ENCODE measurements around the gene BACH2. TPM values are rescaled to one million over a fixed set of nuclear protein-coding genes. Genes with fewer than 3 reads are reported as not detected.

BACH2 gene
- total RNA-seq, 1 donor from 2014 or later: 7.8 TPM

DNA sequence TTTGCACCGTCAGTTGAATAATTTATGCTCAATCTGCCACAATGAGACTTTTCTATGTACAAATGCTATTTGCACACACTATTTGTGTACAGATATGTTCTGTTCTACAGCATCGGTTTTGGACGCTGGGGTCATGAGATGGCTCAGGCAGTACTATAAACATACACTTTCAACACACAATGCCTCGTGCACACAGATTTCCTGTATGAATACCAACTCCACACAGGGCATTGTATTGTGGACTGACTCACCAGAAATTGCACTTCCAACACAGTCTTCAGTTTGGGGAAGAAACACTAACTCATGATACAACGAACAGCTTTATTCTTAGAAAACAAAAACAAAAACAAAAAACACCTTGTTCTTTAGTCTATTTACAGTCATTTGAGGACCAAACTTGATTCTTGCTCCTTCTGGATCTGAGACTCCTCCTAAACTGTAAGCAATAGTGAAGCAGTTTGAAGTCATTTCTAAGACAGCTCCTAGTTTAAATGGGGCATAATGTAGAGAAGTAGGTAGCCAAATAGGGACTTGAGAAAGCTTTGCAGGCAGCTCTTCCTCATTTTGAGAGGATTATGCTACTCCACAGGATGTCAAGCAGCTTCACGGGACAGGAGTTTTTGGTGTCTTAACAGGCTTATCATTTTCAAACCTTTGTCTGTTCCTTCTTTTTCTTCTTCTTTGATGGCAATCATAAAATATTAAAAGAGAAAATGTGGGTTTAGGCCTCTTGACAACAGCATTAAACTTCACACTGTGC lies 368.7 kb downstream of the BACH2 start:
- DNase-seq (ENCODE audit: low spot score): no peak
- H3K4me1 Mint-ChIP-seq (ENCODE audit: low read depth): no peaks in the 10 kb centered on the region
- H3K9me3 Mint-ChIP-seq (ENCODE audit: low read depth): no peaks in the 10 kb centered on the region
- H3K36me3 Mint-ChIP-seq (ENCODE audit: low read depth): peaks cover 5% of the 10 kb centered on the region
- TF ChIP-seq, protein P1, sequence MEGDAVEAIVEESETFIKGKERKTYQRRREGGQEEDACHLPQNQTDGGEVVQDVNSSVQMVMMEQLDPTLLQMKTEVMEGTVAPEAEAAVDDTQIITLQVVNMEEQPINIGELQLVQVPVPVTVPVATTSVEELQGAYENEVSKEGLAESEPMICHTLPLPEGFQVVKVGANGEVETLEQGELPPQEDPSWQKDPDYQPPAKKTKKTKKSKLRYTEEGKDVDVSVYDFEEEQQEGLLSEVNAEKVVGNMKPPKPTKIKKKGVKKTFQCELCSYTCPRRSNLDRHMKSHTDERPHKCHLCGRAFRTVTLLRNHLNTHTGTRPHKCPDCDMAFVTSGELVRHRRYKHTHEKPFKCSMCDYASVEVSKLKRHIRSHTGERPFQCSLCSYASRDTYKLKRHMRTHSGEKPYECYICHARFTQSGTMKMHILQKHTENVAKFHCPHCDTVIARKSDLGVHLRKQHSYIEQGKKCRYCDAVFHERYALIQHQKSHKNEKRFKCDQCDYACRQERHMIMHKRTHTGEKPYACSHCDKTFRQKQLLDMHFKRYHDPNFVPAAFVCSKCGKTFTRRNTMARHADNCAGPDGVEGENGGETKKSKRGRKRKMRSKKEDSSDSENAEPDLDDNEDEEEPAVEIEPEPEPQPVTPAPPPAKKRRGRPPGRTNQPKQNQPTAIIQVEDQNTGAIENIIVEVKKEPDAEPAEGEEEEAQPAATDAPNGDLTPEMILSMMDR (IDR thresholded peaks at IDR 0.05): no peak
- no peak overlapping the region for H3K27ac Mint-ChIP-seq (ENCODE audit: unreplicated experiment)
- H3K27me3 Mint-ChIP-seq (ENCODE audit: low read depth): no peaks in the 10 kb centered on the region
- H3K4me3 Mint-ChIP-seq (ENCODE audit: unreplicated experiment): no peak overlapping the region

DNA sequence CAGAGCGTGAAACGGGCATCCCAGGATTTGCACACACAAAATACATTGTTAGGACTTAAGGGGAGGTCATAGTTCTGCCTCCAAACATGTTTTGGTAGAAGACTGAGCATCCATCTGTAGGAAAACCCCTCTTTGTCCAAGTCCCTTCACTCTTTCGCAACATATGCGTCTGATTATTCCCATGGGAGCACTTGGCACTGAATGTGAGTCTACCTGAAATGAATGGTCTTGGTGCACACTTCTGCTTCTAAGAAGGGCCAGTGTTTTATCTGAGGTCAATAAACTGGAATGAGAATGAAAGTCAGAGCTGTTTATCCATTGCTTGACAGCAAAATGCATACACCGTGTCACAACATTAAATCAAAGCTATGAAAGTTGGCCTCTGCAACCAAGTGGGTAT lies 369.4 kb downstream of the BACH2 start:
- no peak for DNase-seq (ENCODE audit: low spot score)
- Mint-ChIP-seq H3K27ac (ENCODE audit: unreplicated experiment) (no peak overlapping the region), H3K4me3 (ENCODE audit: unreplicated experiment) (no peak overlapping the region), H3K4me1 (ENCODE audit: low read depth) (no peaks in the 10 kb centered on the region), H3K27me3 (ENCODE audit: low read depth) (no peaks in the 10 kb centered on the region), H3K36me3 (ENCODE audit: low read depth) (peaks cover 5% of the 10 kb centered on the region), H3K9me3 (ENCODE audit: low read depth) (no peaks in the 10 kb centered on the region)
- TF ChIP-seq, protein P1 (IDR thresholded peaks at IDR 0.05): no peak

DNA sequence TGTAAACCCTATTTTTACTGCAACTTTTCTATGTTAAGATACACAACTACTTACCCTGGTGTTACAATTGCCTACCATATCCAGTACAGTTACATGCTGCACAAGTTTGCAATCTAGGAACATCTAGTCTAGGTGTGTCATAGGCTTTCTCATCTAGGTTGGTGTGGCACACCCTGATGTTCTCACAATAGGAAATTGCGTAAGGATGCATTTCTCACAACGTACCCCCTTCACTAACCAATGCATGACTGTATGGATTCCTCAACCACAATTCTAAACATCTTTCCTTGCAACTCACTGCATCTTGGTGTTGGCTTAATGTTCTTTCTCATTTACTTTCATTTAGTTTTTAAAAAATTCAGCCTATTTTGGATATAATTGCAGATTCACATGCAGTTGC lies 370.8 kb downstream of the BACH2 start:
- no peak overlapping the region for H3K27ac Mint-ChIP-seq (ENCODE audit: unreplicated experiment)
- H3K4me1 Mint-ChIP-seq (ENCODE audit: low read depth): no peaks in the 10 kb centered on the region
- H3K36me3 Mint-ChIP-seq (ENCODE audit: low read depth): no peaks in the 10 kb centered on the region
- H3K27me3 Mint-ChIP-seq (ENCODE audit: low read depth): no peaks in the 10 kb centered on the region
- no peak for DNase-seq (ENCODE audit: low spot score)
- TF ChIP-seq, protein P1 (IDR thresholded peaks at IDR 0.05): no peak
- H3K9me3 Mint-ChIP-seq (ENCODE audit: low read depth): no peaks in the 10 kb centered on the region
- H3K4me3 Mint-ChIP-seq (ENCODE audit: unreplicated experiment): no peak overlapping the region

DNA sequence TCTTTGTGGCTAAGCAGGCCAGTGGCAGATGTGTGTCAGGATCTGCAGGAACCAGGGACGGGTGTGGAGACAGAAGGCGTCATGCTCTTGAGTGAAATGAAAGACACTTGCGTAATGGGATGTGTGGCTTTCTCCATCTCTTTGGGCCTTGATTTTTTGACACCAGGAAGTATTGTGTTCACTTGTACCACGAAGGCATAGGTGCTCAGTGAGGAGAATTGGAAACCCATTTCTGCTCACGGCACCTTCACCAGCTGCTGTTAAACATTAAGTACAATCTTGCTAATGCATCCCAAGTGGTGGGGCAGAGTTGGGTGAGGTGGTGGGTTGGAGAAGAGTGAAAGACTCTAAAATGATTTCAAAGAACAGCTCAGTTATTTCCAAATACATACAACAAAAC lies 372.4 kb downstream of the BACH2 start:
- TF ChIP-seq, protein P1 (IDR thresholded peaks at IDR 0.05): no peak
- Mint-ChIP-seq H3K4me3 (ENCODE audit: unreplicated experiment) (no peak overlapping the region), H3K27ac (ENCODE audit: unreplicated experiment) (no peak overlapping the region), H3K36me3 (ENCODE audit: low read depth) (no peaks in the 10 kb centered on the region), H3K9me3 (ENCODE audit: low read depth) (no peaks in the 10 kb centered on the region), H3K27me3 (ENCODE audit: low read depth) (no peaks in the 10 kb centered on the region), H3K4me1 (ENCODE audit: low read depth) (no peaks in the 10 kb centered on the region)
- DNase-seq (ENCODE audit: low spot score): no peak

DNA sequence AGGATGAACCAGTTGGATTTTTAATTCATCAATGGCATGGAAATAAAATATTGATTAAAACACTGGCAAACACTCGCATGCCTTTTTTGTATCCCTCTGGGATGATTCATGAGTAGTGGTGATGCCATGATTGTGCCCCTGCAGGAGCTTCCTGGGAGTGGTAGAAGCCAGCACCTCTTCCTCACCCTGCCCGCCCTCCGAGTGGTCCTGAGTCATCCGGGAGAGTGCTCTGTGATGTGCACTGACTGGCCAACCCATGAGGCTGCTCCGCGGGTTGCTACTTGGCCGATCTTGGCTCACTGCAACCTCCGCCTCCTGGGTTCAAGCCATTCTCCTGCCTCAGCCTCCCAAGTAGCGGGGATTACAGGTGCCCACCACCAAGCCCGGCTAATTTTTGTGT lies 375.0 kb downstream of the BACH2 start:
- H3K27ac Mint-ChIP-seq (ENCODE audit: unreplicated experiment): no peak overlapping the region
- no peak overlapping the region for H3K4me3 Mint-ChIP-seq (ENCODE audit: unreplicated experiment)
- TF ChIP-seq, protein P1 (IDR thresholded peaks at IDR 0.05): no peak
- H3K36me3 Mint-ChIP-seq (ENCODE audit: low read depth): no peaks in the 10 kb centered on the region
- DNase-seq (ENCODE audit: low spot score): no peak
- no peaks in the 10 kb centered on the region for H3K4me1 Mint-ChIP-seq (ENCODE audit: low read depth)
- no peaks in the 10 kb centered on the region for H3K27me3 Mint-ChIP-seq (ENCODE audit: low read depth)
- peaks cover 4% of the 10 kb centered on the region for H3K9me3 Mint-ChIP-seq (ENCODE audit: low read depth)

All from chondrocyte (in vitro differentiated cells).